Lung (tissue), 12 donors: ENCODE results near the gene ADGRV1. TPM values are rescaled to one million over a fixed set of nuclear protein-coding genes. Genes with fewer than 3 reads are reported as not detected.

Experiments
- ATAC-seq: fragments of 200-7000 bp; cut with Tn5 transposase; one replicate; pipeline ENCODE4 v1.9.1; 2020; ENCODE audit warnings: moderate number of reproducible peaks; ENCODE audit not compliant: insufficient read depth, low FRiP score
- DNase-seq, 3 donors: peaks; one replicate each; pipeline ENCODE4 v3.0.0-alpha.2; 2013 to 2017
- H3K27ac ChIP-seq, 2 donors: one replicate each; pipeline ENCODE4 v1.5.1; 2013; ENCODE audit warnings: mild to moderate bottlenecking in 2 of 2, moderate library complexity in 2 of 2, control low read depth in 1 of 2, inconsistent platforms in 1 of 2, low read depth in 1 of 2, low read length in 1 of 2
- H3K27me3 ChIP-seq, 3 donors: one replicate each; pipeline ENCODE4 v1.5.1; 2013; ENCODE audit warnings: low read length in 2 of 3; ENCODE audit not compliant: control insufficient read depth in 3 of 3, insufficient read depth in 3 of 3
- H3K36me3 ChIP-seq, 4 donors: one replicate each; pipeline ENCODE4 v1.5.1; 2013; ENCODE audit warnings: low read length in 4 of 4, mild to moderate bottlenecking in 1 of 4, moderate library complexity in 1 of 4; ENCODE audit not compliant: control insufficient read depth in 4 of 4, insufficient read depth in 4 of 4
- H3K4me1 ChIP-seq, 5 donors: one replicate each; pipeline ENCODE4 v1.5.1; 2013; ENCODE audit warnings: low read length in 5 of 5, mild to moderate bottlenecking in 2 of 5, moderate library complexity in 1 of 5; ENCODE audit not compliant: control insufficient read depth in 5 of 5, insufficient read depth in 5 of 5
- H3K4me3 ChIP-seq: one replicate; pipeline ENCODE4 v1.5.1; 2013; ENCODE audit warnings: mild to moderate bottlenecking, control low read depth, moderate library complexity
- H3K9ac ChIP-seq, 2 donors: one replicate each; pipeline ENCODE4 v1.5.1; 2013; ENCODE audit warnings: low read length in 2 of 2, control low read depth in 1 of 2; ENCODE audit not compliant: insufficient read depth in 1 of 2
- H3K9me3 ChIP-seq, 4 donors: one replicate each; pipeline ENCODE4 v1.5.1; 2013; ENCODE audit warnings: low read length in 3 of 4, mild to moderate bottlenecking in 1 of 4, moderate library complexity in 1 of 4; ENCODE audit not compliant: control insufficient read depth in 4 of 4, insufficient read depth in 3 of 4
- CTCF ChIP-seq: IDR thresholded peaks from 2 replicates; pipeline ENCODE4 v1.5.1; 2012; ENCODE audit warnings: mild to moderate bottlenecking; ENCODE audit errors: control extremely low read depth, extremely low read depth
- WGBS, 2 donors: extraction: QIAGEN DNeasy Blood & Tissue Kit; methylation state at CpG; one replicate each; pipeline ENCODE4 v1.1.7; 2013; 5-methylcytosine and 5-hydroxymethylcytosine counted together
- polyA plus RNA-seq, 2 donors: library from polyadenylated mRNA; stranded (reverse); fragments of 200-250 nt; gene quantifications; one replicate each; pipeline ENCODE4 v1.2.1, GENCODE V29; 2013
- total RNA-seq, 2 donors: library from RNA; depleted of rRNA in 1 of 2; stranded (reverse); fragments of >200 nt in 1 of 2; gene quantifications; one replicate each; pipeline ENCODE4 v1.2.1, GENCODE V29; 2014 to 2021
- donor health status: control.
- donor health status: control.
- donor health status: Bipolar disorder and iron deficiency.
- donor health status: healthy.
- donor health status: DM: yes; HTN: yes; CAD: no.

Gene ADGRV1
- total and polyA plus RNA-seq, 4 donors: 3.6 to 66.2 (median 28.2) TPM

GRCh38 chr5:90985341-90985740 is 426.7 kb downstream of the ADGRV1 start:
- no peak for DNase-seq
- H3K4me1 ChIP-seq: no peaks in the 10 kb centered on the region
- no peak overlapping the region for H3K4me3 ChIP-seq
- no peaks in the 10 kb centered on the region for H3K9me3 ChIP-seq
- no peak for ATAC-seq
- WGBS, 2 donors: 90 to 92% methylated on average over 3 of the region's 3 CpGs
- no peaks in the 10 kb centered on the region for H3K27me3 ChIP-seq
- H3K27ac ChIP-seq: no peak overlapping the region
- TF ChIP-seq CTCF: no peak
- no peaks in the 10 kb centered on the region for H3K36me3 ChIP-seq
- no peak overlapping the region for H3K9ac ChIP-seq

DNA sequence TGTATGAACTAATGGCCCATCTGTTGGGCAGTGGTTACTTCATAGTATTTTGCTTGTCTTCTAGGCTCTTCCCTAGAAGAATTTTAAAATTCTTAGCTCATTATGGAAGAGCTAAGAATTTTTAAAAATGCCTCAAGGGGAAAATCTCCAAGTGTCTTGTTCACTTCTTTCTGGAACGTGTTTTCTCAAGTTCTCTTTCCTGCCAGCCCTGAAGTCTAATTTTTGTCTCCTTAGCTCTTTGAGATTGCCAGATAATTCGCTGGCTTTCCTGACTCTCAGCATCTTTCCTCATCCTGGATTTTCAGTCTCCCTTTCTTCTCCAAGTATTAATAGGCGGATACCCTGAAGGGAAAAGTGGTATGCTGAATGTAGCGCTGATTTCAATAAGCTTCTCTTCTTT is 429.1 kb downstream of the ADGRV1 start:
- DNase-seq: no peak
- ATAC-seq: no peak
- Histone ChIP-seq H3K36me3 (no peaks in the 10 kb centered on the region), H3K9me3 (no peaks in the 10 kb centered on the region), H3K27ac (no peak overlapping the region), H3K27me3 (no peaks in the 10 kb centered on the region), H3K4me1 (no peaks in the 10 kb centered on the region), H3K9ac (no peak overlapping the region), H3K4me3 (no peak overlapping the region)
- 91 to 92% methylated on average over 4 of the region's 4 CpGs for WGBS, 2 donors
- TF ChIP-seq CTCF: no peak

DNA sequence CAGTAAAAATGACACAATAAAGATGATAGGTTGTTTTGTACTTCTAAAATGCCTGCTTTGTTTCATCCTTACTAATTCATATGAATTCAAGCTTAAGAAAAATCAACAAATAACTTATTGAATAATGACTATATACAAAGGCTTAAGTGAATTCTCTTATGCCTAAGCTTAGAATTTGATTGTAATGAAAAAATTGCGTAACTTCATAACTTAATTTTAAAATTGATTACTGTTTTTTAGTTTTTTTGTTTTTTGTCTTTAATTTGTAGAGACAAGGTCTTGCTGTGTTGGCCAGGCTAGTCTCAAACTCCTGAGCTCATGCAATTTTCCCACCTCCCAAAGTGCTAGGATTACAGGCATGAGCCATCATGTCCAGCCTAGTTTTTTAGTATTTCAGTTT is 432.6 kb downstream of the ADGRV1 start:
- H3K27ac ChIP-seq: no peak overlapping the region
- ATAC-seq: no peak
- WGBS, 2 donors: 98 to 99% methylated on average over 1 of the region's 1 CpG

More for the DNA sequence above, 432.6 kb downstream of the ADGRV1 start:
- peaks cover 0 to 9% (median 5%) of the 10 kb centered on the region in 4 donors for H3K9me3 ChIP-seq
- H3K9ac ChIP-seq: no peak overlapping the region
- H3K4me1 ChIP-seq: no peaks in the 10 kb centered on the region
- H3K4me3 ChIP-seq: no peak overlapping the region
- no peak for TF ChIP-seq CTCF
- no peak for DNase-seq
- H3K36me3 ChIP-seq: no peaks in the 10 kb centered on the region
- no peaks in the 10 kb centered on the region for H3K27me3 ChIP-seq
